Keratinocyte (primary cell): ENCODE results near the gene PCSK6.

Source experiments
- EZH2 ChIP-seq: IDR thresholded peaks from one replicate; pipeline ENCODE4 v1.6.1; 2012; ENCODE audit warnings: inconsistent platforms, mild to moderate bottlenecking, low read length, moderate library complexity
- TF ChIP-seq, protein P1 (sequence below), 3 experiments: IDR thresholded peaks in 1 of 3; conservative IDR thresholded peaks in 1 of 3; optimal IDR thresholded peaks in 1 of 3; 2 replicates in 2 of 3; 3 replicates in 1 of 3; pipeline versions ENCODE3 to v1.5.1; 2011; ENCODE audit warnings: low read length in 3 of 3, mild to moderate bottlenecking in 3 of 3, moderate library complexity in 2 of 3, control low read depth in 1 of 3, inconsistent platforms in 1 of 3; ENCODE audit not compliant: insufficient read depth in 2 of 3; ENCODE audit errors: extremely low read depth in 1 of 3

- no peak for TF ChIP-seq EZH2
- TF ChIP-seq, protein P1, sequence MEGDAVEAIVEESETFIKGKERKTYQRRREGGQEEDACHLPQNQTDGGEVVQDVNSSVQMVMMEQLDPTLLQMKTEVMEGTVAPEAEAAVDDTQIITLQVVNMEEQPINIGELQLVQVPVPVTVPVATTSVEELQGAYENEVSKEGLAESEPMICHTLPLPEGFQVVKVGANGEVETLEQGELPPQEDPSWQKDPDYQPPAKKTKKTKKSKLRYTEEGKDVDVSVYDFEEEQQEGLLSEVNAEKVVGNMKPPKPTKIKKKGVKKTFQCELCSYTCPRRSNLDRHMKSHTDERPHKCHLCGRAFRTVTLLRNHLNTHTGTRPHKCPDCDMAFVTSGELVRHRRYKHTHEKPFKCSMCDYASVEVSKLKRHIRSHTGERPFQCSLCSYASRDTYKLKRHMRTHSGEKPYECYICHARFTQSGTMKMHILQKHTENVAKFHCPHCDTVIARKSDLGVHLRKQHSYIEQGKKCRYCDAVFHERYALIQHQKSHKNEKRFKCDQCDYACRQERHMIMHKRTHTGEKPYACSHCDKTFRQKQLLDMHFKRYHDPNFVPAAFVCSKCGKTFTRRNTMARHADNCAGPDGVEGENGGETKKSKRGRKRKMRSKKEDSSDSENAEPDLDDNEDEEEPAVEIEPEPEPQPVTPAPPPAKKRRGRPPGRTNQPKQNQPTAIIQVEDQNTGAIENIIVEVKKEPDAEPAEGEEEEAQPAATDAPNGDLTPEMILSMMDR (optimal IDR thresholded peaks at IDR 0.05 in 1 of 3, IDR thresholded peaks at IDR 0.05 in 1 of 3, conservative IDR thresholded peaks at IDR 0.05 in 1 of 3; ENCODE audit: extremely low read depth in 1 of 3, insufficient read depth in 2 of 3, low read length in 3 of 3) = no peak
These were observed 121.3 kb downstream of the PCSK6 start for GRCh38 chr15:101368086-101368780.
